GM19193 (cell line): ENCODE results near the gene HK3.

Source experiments
- POLR2A ChIP-seq: IDR thresholded peaks from 4 replicates; pipeline ENCODE4 v1.6.1; 2011; ENCODE audit not compliant: insufficient read depth, insufficient read length; ENCODE audit errors: extremely low read depth

HK3 gene

DNA sequence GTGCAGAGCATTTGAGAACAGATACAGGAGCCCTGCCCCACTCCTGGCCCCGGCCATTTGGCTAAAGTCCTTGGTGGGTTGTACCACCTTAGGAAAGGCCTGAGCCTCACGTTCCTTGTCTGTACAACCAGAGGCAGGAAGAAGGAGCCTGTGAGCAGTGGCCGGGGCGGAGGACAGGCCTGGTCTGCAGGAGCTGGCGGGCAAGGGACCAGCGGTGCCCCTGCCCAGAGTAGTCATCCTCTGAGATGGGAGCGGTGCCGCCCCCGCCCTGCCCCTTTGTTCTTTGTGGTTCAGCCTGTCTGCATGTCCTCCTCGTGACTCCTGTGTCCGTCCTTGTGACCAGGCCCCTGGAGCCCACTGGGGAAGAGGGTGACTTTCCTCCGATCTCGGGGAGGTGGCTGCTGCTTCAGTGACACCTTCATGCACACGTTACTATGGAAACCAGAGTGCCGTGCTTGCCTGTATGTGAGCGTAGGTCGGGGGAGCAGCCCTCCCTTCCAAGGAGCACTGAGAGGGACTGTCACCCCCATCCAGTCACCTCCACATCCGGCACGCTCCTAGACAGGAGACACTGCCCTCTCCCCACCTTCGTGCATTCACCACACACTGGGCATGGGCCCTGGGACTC is 45.9 kb downstream of the HK3 start:
- TF ChIP-seq POLR2A, result no peak

DNA sequence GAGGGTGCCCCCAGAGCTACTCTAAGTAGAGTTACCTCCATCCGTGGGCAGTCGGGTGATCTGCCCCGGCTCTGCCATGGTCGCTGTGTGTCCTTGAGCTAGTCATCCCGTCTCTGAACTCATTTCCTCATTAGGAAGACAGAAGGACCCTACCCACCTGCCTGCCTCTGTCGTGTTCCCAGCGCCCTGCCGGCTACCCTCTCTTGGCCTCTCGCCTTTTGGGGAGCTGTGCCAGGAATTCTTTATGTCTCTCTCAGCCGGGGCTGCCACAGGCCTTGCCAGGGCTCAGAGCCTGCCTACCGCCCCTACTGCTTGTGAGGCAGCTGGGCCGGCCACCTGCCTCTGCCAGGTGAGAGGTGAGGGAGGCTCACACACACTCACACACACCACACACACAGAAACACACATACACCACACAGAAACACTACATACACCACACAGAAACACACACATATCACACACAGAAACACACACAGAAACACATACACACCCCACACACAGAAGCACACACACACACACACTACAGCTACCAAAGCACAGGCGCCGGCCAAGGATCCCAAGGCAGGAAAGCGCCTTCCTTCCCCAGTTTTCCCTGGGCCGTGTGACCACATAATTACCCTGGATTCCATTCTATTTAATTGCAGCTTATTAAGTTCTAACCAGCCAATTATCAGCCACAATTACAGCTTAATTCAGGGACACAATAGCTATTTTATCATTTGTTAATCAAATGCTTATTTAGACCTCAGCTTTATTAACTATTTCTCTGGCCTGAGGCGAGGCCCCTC is 47.1 kb downstream of the HK3 start:
- no peak for TF ChIP-seq POLR2A

DNA sequence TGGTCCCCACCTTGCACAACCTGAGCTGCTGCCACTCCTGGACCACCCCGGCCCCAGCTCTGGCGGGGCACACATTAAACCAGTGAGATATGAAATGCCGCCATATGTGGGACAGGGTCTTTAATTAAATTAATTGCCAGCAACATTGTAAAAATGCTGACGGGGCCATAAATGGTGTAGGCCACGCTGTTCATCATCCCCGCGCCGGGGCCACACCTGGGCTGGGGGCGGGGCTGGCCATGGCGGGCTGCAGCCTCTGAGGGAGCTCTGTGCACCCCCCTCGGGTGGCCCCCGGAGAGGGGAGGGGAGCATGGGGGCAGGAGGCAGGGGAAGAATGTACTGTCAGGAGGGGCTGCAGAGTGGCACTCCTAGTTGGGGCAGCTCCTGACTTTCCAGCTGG is 47.8 kb downstream of the HK3 start:
- no peak for TF ChIP-seq POLR2A

DNA sequence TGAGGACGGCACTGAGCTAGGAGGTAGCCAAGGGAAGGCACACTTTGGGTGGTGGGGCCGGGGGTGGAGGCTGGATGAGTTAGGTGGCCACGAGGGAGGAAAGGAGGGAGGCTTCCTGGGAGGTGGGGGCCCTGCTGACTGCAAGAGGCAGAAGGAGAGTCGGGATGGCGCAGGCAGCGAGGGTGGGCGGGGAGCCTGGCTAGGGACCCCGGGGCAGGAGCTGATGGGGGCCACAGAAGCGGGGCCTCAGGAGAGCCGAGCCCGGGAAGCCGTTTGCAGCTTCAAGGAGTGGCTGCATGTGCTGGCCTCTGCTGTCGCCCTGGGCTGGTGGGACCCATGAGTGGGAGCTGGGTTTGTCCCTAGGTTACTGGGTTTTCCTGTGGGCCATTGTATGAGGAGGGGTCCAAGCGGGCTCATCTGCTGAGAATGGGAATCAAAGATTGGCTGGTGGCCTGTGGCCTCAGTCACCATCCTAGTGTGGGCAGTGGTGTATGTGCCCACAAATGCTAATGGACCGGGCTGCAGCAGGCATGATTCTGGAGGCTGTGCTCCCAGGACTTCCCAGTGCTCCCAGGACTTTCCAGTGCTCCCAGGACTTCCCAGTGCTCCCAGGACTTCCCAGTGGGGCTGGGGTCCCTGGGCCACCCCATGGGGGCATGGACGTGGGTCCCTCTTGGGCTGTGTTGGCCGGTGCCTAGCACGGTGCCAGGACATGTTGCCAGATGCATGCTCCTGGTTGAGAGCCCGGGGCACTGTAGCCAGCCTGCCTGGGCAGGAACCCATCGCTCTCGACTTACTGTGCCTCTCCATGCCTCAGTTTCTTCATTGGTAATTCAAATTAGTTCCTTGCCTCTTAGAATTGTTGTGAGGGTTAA is 48.5 kb downstream of the HK3 start:
- no peak for TF ChIP-seq POLR2A

DNA sequence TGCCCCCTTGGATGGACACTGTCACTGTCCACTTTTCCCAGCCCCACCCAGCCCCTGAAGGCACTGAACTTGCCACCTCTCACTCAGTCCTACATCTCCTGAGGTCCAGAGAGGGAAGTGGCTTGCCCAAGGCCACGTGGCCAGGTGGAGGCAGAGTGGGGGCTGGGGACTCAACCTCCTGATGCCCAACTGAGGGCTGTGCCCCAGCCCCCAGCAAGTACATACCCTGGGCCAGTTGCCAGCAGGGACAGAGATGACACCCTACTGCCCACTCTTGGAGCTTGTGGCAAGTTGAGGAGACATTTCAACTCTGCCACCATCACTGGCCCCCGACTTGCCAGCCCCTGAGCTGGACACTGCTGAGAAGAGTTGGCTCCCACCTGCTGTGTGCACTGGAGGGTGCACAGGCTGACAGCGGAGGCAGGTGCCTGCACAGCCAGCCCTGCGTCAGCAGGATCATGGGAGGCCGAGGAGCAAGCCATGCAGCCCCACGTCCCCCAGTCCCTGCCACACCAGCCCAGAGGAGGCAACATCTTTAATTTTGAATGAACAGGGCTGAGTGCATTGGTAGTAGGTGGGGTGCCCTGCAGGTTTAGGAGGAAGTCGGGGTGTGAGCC is 49.4 kb downstream of the HK3 start:
- no peak for TF ChIP-seq POLR2A

DNA sequence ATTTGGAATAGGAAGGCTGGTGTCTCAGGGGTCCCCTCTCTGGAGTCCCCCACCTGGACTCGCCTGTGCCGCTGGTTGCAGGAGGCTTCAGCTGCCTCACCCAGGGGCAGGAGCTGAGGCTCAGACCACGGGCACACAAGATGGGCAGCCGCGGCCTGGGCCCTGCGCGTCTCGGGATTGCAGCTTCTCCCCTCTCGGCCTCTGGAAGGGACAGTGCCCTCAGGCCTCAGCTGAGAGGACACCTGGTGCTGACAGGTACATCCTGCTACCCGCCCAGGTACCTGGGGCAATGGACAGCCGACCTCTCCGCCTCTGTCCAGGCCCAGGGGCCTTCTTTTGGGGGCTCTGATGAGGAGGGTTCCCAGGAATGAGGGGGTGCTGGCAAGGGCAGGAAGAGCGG is 50.5 kb downstream of the HK3 start:
- TF ChIP-seq POLR2A, result no peak

DNA sequence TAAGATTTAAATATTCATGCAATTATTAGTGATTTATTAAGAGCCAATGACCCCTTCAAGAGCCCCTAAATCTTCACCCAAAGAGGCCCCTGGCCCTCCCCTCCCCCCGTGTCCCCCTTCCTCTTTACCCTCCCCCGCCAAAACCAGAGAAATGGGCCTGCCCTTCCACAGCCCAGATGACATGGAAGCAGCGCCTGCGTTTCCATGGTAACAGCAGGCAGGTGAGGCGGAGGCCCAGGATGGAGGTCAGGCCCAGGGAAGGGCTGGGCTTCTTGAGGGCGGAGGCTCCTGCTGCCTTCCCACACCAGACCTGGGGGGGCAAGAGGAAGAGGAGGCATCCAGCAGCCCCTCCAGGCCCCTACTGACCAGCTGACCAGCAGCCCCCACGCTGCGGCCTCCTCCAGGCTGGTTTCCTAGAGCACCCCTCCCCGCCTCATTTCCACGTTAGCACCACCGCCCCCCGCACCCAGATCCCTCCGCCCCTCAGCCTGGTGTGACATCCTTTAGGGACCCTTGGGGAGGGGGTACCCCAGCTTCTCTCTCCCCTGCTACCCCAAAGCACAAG is 51.3 kb downstream of the HK3 start:
- no peak for TF ChIP-seq POLR2A

DNA sequence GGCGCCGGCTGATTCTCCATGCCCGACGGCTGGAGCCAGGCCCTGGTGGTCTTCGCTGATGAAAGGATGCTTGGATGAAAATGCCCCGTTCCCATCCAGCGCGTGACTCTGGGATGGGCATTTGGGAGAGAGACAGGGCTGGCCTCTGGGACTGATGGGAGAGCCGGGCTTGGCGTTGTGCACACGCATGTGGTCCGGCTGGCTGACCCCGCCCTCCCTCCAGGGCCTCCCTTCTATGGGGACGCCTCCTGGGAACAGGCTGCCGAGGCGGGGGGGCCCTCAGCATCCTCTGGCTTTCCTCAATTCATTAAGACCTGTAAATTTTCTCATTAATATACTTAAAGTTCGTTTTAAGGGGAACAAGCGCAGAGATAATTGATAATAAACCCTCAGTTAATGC is 52.0 kb downstream of the HK3 start:
- no peak for TF ChIP-seq POLR2A

DNA sequence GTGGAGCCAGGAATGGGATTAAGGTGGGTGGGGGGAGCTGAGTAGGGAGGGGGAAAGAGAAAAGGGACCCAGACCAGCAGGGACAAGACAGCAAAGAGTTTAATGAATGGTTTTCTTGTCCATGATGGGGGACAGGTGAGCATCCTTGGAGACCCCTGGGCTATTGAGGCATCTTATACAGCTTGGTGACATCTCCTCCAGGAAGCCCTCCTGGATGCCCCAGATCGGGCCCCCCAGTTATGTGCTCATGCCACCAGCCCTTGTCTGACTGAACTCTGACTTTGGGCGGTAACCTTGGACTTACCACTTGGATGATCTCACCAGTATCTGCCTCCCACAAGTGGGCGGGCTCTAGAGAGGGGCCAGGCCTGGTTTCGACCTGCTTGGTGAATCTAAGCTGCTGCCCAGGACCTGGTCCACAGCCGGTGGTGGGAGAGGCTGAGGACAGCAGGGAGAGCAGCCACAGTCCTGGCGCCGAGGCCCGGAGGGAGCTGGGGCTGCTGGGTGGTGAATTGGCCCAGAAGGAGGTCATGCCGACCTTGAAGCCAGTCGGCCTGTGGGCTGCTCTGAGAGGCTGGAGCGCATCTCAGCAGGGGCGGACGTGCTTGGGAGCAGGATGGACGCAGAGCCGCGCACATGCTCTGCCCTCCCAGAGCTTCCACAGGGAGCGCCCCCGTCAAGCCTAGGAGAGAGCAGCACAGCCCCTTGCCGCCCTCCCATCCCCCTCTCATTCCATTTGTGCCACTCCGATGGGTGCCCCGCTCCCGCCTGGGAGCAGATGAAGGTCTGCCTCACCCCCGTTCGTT is 52.6 kb downstream of the HK3 start:
- no peak for TF ChIP-seq POLR2A

DNA sequence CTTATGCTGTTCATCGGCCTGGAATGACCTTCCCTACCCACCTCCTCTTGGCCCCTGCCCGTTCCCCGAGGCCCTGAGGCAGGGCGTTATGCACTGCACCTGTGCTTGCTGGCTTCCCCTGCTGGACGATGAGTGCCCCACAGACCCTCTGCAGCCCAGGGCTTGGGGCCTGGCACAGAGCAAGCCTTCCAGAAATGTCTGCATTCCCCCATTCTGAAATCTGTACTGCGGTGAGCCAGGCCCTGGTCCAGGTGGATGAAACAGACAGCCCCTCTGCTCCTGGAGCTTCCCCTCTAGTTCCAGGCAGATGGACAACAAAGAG is 53.8 kb downstream of the HK3 start:
- no peak for TF ChIP-seq POLR2A

DNA sequence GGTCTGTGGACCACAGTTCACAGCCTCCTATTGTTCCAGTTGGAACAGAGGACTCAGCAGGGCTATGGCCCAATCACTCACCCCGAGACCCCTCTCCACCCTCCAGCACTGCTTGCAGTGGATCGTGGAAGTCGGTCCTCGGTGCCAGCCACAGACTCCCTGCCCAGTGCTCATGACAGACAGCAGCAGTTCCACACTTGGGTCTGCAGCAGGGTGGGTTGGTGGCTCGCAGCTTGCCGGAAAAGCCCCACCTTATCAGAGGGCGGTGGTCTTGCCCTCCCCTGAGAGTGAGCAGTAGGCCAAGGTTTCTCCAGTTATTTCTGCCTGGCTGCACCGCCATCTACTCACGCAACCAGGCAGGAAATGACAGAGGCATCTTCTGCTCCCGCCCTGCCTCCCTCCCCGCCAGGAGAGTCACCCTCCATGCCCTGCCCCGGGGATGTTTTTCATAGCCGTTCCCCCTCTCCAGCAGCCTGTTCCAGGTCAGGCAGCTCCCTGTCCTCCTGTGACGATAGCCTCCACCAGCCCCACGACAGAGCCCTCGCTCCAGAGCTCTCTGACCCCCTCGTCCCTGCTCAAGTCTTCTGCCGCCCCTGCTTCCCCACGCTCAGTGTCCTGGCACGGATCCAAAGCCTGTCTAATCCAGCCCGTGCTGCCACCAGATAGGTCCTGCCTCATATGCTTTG is 54.3 kb downstream of the HK3 start:
- TF ChIP-seq POLR2A, result no peak

DNA sequence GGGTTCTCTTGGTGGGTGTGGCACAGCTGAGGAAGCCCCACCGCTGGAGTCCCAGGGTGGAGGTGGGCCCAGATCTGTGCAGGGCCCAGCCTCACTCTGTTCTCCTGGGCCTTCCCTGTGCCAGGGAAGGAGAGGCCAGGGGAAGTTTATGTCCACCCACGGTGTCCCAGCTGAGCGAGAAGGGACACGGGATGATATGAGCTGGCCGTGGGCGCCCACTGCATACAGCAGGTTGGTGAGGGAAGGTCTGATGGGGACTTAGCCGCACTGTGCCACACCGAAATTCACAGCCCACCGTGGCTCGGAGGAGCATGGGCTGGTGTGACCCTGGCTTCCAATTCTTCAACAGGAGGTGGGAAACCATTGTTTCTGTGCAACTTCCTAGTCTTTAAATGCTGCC is 54.9 kb downstream of the HK3 start:
- TF ChIP-seq POLR2A, result no peak

DNA sequence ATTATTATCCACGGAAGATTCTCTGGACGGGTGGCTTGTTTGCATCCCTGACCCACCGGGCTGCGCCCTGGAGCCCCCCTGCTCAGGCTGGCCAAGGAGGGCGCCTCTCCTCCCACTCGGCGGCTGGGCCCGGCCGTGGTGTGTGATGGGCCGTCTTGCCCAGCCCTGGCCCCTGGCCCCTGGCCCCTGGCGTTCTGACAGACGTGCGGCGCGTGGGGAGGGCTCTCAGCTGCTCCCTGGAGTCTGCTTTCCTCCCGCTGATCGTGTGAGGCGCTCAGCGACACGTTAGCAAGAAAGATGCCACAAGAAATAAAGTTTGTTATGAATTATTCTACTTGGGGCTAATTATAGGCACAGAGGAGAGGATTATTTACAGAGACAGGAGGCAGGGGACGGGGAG is 55.5 kb downstream of the HK3 start:
- TF ChIP-seq POLR2A, result no peak

DNA sequence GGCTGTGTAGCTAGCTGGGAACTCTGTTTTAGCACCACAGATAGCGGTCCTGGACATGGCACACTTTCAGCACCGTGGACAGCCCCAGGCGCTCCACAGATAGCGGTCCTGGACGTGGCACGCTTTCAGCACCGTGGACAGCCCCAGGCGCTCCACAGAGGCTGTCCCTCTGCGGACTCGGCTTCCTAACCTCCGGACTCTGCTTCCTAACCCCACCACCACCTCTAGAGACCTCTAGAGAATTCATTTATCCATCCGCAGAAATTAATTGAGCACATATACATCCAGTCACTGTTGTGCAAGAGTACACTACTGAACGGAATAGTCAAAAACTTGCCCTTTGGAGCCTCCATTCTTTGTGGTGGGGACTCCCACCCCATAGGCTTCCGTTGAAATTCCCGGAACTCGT is 61.4 kb downstream of the HK3 start:
- no peak for TF ChIP-seq POLR2A
